ENCODE results near the gene YKT6.

The YKT6 gene

DNA sequence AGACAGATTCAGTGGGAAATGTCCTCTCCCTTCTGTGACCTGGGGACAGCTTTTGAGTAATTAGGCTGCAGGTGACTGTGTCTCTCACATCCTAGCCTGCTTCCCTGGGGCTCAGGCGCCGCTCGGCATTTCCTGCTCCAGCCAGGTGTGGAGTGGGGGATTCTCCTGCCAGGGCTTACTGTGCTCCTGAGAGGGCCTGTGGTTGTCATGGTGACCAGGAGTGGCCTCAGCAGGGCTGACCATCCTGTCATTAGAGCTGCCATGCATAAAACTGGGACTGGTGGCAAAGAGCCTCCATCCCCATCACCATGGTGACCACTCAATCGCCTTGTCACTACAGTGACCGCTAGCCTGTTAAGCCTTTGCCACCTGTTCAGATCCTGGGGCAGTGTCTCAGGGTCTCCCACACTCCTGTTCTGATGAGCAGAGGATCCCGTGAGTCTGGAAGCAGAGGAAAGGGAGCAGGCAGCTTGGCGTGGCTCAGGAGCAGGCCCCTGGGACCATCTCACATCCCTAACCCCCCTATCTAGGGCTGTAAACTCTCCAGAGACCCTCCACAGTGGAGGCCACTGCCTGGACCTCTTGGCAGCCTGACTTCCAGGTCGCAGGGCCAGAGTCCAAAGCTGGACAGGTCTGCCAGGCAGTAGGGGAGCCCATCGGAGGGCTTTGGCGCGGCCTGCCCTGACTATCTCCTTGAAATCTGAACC, 11.3 kb upstream of the YKT6 start, which contains the start of gene GCK:
Gene GCK, minus strand, starts transcription at position 154 of the 707 bp plus-strand sequence. CDS start 486 bp downstream, outside the sequence.
- TF ChIP-seq, protein P1, sequence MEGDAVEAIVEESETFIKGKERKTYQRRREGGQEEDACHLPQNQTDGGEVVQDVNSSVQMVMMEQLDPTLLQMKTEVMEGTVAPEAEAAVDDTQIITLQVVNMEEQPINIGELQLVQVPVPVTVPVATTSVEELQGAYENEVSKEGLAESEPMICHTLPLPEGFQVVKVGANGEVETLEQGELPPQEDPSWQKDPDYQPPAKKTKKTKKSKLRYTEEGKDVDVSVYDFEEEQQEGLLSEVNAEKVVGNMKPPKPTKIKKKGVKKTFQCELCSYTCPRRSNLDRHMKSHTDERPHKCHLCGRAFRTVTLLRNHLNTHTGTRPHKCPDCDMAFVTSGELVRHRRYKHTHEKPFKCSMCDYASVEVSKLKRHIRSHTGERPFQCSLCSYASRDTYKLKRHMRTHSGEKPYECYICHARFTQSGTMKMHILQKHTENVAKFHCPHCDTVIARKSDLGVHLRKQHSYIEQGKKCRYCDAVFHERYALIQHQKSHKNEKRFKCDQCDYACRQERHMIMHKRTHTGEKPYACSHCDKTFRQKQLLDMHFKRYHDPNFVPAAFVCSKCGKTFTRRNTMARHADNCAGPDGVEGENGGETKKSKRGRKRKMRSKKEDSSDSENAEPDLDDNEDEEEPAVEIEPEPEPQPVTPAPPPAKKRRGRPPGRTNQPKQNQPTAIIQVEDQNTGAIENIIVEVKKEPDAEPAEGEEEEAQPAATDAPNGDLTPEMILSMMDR (IDR thresholded peaks at IDR 0.05; ENCODE audit: insufficient read depth, low read length, missing control alignments), result no peak
- H3K4me3 ChIP-seq (ENCODE audit: low read depth, low read length), result no peak within 1 kb of the TSS
- POLR2A ChIA-PET, result no interaction called here
- DNase-seq (ENCODE audit: low read depth, low spot score), result no peak
- CTCF ChIA-PET, result interaction anchor here (0.9 to 1.4 kb wide), 3 partner anchors 12 to 19 kb away, joined by 3 to 4 read pairs (median 3); partner anchors contain the start of gene YKT6

DNA sequence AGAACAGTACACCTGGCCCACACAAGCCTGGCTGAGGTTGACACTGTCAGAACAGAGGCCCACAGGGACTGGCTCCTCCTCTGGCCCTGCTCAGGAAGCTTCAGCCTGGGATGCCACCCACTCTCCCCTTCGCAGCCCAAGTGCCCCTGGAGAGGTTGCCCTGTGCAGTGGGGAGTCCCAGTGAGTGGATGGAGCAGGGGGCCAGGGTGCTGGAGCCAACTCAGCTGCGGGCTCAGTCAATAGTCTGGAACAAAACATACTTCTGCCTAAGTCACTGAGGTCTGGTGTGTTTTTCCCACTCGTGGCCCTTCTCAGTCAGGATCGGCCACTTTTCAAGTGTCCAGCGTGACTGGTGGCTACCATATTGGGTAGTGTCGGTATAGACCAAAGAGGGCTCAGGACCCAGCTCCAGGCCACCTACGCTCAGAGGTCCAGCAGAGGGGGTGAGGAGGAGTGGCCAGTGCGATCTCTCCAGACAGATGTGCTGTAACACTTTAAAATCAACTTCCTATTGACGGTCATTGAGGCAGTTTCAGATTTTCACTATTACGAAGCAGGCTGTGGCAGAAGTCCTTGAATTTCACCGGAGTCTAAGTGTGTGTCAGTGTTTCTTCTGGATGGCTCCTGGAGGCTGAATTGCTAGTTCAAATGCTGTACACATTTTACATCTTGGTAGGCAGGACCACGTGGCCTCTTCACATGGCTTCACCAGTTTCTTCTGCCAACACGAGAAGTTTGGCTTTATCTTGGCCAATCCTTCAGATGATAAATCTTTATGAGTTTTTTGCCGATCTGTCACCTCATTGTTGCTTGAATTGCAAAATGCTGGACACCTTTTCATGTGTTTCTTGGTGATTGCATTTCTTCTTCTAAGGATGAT, 10.5 kb upstream of the YKT6 start:
- no peak for DNase-seq (ENCODE audit: low read depth, low spot score)
- H3K4me3 ChIP-seq (ENCODE audit: low read depth, low read length), result no peak overlapping the region
- POLR2A ChIA-PET, result no interaction called here
- TF ChIP-seq, protein P1 (IDR thresholded peaks at IDR 0.05; ENCODE audit: insufficient read depth, low read length, missing control alignments), result no peak
- CTCF ChIA-PET, result interaction anchor here (0.9 kb wide), 1 partner anchor 11 kb away, joined by 4 read pairs; the partner anchor contains the start of gene YKT6

DNA sequence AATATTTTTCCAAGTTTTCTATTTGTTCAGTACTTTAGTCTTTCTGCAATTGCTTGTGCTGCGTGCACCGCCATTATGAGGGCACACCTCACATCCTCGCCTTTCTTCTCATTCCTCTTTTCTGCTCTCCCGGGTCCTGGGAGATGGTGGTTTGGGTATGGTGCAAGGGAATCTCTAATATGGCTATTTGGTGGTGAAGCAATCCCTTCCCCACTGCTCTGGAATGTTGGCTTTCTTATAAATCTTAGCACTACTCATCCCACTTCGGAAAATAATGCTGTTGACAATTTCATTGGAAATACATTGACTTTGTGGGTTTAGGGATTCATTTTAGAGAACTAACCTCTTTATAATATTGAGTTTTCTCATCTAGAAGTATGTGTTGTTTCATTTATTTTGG, 9.6 kb upstream of the YKT6 start:
- TF ChIP-seq, protein P1 (IDR thresholded peaks at IDR 0.05; ENCODE audit: insufficient read depth, low read length, missing control alignments), result no peak
- ChIA-PET CTCF (no interaction called here), POLR2A (no interaction called here)
- no peak for DNase-seq (ENCODE audit: low read depth, low spot score)
- H3K4me3 ChIP-seq (ENCODE audit: low read depth, low read length), result no peak overlapping the region

DNA sequence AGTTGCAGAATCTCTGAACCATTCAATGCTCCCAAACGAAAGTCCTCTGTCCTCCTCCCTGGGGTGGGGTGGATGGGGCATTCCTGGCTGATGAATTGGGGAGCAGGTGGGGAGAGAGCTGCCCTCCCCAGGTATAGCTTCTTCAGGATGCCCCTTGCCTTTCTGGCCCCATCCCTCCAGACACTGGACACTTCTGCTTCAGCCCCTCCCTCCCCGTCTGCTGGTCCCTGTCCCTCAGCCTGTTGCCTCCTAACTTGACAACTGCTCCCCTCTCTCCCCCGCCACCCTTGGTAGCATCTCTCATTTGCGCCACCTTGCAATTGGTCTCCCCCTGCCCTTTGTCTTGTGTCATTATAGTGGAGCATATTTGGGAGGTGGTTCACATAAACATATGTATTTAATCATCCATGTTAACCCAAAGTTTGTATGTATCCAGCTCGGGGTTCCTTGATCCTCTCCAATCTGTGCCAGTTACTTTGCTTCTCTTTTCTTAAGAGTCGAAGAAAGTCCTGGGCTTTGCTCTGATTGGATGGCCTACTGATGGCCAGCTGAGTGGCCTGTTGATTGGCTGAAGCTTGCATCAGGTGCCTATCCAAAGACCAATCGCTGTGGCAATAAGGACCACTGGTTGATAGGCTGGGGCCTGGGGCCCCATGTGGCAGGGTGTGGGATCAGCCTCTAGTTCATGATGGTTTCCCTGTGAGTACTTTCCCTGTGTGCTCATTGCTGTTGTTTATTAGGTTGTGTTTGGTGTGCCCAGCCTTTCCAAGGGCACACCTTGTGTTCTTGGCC, 7.6 kb upstream of the YKT6 start:
- no peak overlapping the region for H3K4me3 ChIP-seq (ENCODE audit: low read depth, low read length)
- ChIA-PET POLR2A (interaction anchor here (0.5 kb wide), 1 partner anchor 336 kb away, joined by 4 read pairs; no protein-coding TSS in a partner anchor), CTCF (interaction anchor here (1.1 to 6.8 kb wide), 6 partner anchors 70 to 174 kb away, joined by 3 to 88 read pairs (median 8); partner anchors contain the start of gene POLD2)
- TF ChIP-seq, protein P1 (IDR thresholded peaks at IDR 0.05; ENCODE audit: insufficient read depth, low read length, missing control alignments), result no peak
- no peak for DNase-seq (ENCODE audit: low read depth, low spot score)

DNA sequence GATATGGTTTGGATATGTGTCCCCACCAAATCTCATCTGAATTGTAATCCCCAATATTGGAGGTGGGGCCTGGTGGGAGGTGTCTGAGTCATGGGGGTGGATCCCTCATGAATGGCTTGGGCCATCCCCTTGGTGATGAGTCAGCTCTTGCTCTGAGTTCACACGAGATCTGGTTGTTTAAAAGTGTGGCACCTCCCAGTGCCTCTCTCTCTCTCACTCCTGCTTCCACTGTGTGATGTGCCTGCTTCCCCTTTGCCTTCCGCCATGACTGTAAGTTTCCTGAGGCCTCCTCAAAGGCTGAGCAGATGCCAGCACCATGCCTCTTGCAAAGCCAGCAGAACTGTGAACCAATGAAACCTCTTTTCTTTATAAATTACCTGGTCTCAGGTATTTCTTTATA, 6.7 kb upstream of the YKT6 start:
- CTCF ChIA-PET, result interaction anchor here (1.2 to 6.8 kb wide), 7 partner anchors 8 to 174 kb away, joined by 3 to 88 read pairs (median 27); partner anchors contain the start of genes PGAM2 and POLD2
- H3K4me3 ChIP-seq (ENCODE audit: low read depth, low read length), result no peak overlapping the region
- POLR2A ChIA-PET, result no interaction called here
- TF ChIP-seq, protein P1 (IDR thresholded peaks at IDR 0.05; ENCODE audit: insufficient read depth, low read length, missing control alignments), result no peak
- DNase-seq (ENCODE audit: low read depth, low spot score), result no peak
